H9 (cell line): ENCODE data around the gene DHX38. TPM values are rescaled to one million over a fixed set of nuclear protein-coding genes. Genes with fewer than 3 reads are reported as not detected.

Source experiments
- DNase-seq: peaks from one replicate; pipeline ENCODE4 v3.0.0-alpha.2; 2017
- H2AFZ ChIP-seq: one replicate; pipeline ENCODE4 v1.6.1; 2013; ENCODE audit warnings: mild to moderate bottlenecking, low read length, control low read depth, moderate library complexity
- H2AK5ac ChIP-seq: 2 replicates; pipeline ENCODE4 v1.6.1; 2013; ENCODE audit warnings: low read length, control low read depth, mixed read lengths; ENCODE audit not compliant: insufficient read length
- H2BK120ac ChIP-seq: one replicate; pipeline ENCODE4 v1.6.1; 2013; ENCODE audit warnings: low read depth, mild to moderate bottlenecking, low read length, control low read depth, inconsistent platforms; ENCODE audit not compliant: poor library complexity, severe bottlenecking
- H2BK12ac ChIP-seq: 2 replicates; pipeline ENCODE4 v1.6.1; 2013; ENCODE audit warnings: low read length, control low read depth, mixed read lengths, low read depth; ENCODE audit not compliant: insufficient read length
- H2BK15ac ChIP-seq: 2 replicates; pipeline ENCODE4 v1.6.1; 2013; ENCODE audit warnings: low read depth, low read length, control low read depth
- H2BK20ac ChIP-seq: one replicate; pipeline ENCODE4 v1.6.1; 2013; ENCODE audit warnings: low read depth, mild to moderate bottlenecking, low read length, control low read depth, inconsistent platforms; ENCODE audit not compliant: poor library complexity, severe bottlenecking
- H2BK5ac ChIP-seq: 2 replicates; pipeline ENCODE4 v1.6.1; 2013; ENCODE audit warnings: low read length, control low read depth, mixed read lengths; ENCODE audit not compliant: insufficient read length
- H3K14ac ChIP-seq: 2 replicates; pipeline ENCODE4 v1.6.1; 2013; ENCODE audit warnings: low read length, control low read depth; ENCODE audit not compliant: insufficient read depth
- H3K18ac ChIP-seq: 2 replicates; pipeline ENCODE4 v1.6.1; 2013; ENCODE audit warnings: low read depth, mild to moderate bottlenecking, mixed read lengths, low read length, control low read depth; ENCODE audit not compliant: insufficient read length
- H3K23ac ChIP-seq: 2 replicates; pipeline ENCODE4 v1.6.1; 2013; ENCODE audit warnings: low read length, control low read depth, mixed read lengths, low read depth; ENCODE audit not compliant: insufficient read length
- H3K23me2 ChIP-seq: 2 replicates; pipeline ENCODE4 v1.6.1; 2013; ENCODE audit warnings: low read depth, mild to moderate bottlenecking, mixed read lengths, low read length, control low read depth; ENCODE audit not compliant: insufficient read length, poor library complexity, severe bottlenecking
- H3K27ac ChIP-seq: 2 replicates; pipeline ENCODE4 v1.5.1; 2013; ENCODE audit warnings: low read length, control low read depth, mixed read lengths, low read depth; ENCODE audit not compliant: insufficient read length
- H3K27me3 ChIP-seq: 2 replicates; pipeline ENCODE4 v1.6.1; 2013; ENCODE audit warnings: low read length, control low read depth, inconsistent platforms; ENCODE audit not compliant: insufficient read depth
- H3K4ac ChIP-seq: 2 replicates; pipeline ENCODE4 v1.6.1; 2013; ENCODE audit warnings: low read depth, mild to moderate bottlenecking, control low read depth, inconsistent platforms, low read length, moderate library complexity
- H3K4me1 ChIP-seq: 2 replicates; pipeline ENCODE4 v1.6.1; 2013; ENCODE audit warnings: low read length, control low read depth, inconsistent platforms; ENCODE audit not compliant: insufficient read depth
- H3K4me2 ChIP-seq: 2 replicates; pipeline ENCODE4 v1.6.1; 2013; ENCODE audit warnings: low read length, control low read depth, mixed read lengths; ENCODE audit not compliant: insufficient read length, insufficient read depth
- H3K56ac ChIP-seq: 2 replicates; pipeline ENCODE4 v1.6.1; 2013; ENCODE audit warnings: low read depth, mild to moderate bottlenecking, mixed read lengths, low read length, control low read depth; ENCODE audit not compliant: insufficient read length
- H3K79me1 ChIP-seq: 2 replicates; pipeline ENCODE4 v1.6.1; 2013; ENCODE audit warnings: low read depth, mild to moderate bottlenecking, moderate library complexity, low read length, control low read depth, inconsistent platforms; ENCODE audit not compliant: insufficient read depth, poor library complexity, severe bottlenecking
- H3K79me2 ChIP-seq: 2 replicates; pipeline ENCODE4 v1.6.1; 2013; ENCODE audit warnings: low read length, control low read depth, inconsistent platforms; ENCODE audit not compliant: insufficient read depth
- H3K9ac ChIP-seq: 2 replicates; pipeline ENCODE4 v1.6.1; 2013; ENCODE audit warnings: low read length, control low read depth, mixed read lengths; ENCODE audit not compliant: insufficient read length; ENCODE audit errors: extremely low read depth
- H3K9me3 ChIP-seq: one replicate; pipeline ENCODE4 v1.6.1; 2013; ENCODE audit warnings: low read depth, low read length, inconsistent platforms; ENCODE audit not compliant: control insufficient read depth
- H3T11ph ChIP-seq: one replicate; pipeline ENCODE4 v1.6.1; 2013; ENCODE audit warnings: mild to moderate bottlenecking, low read length, control low read depth, inconsistent platforms
- H4K20me1 ChIP-seq: one replicate; pipeline ENCODE4 v1.6.1; 2013; ENCODE audit not compliant: control insufficient read depth, insufficient read length, insufficient read depth
- H4K5ac ChIP-seq: 2 replicates; pipeline ENCODE4 v1.6.1; 2013; ENCODE audit warnings: low read depth, mild to moderate bottlenecking, mixed read lengths, low read length, control low read depth; ENCODE audit not compliant: insufficient read length
- H4K8ac ChIP-seq: replicated peaks from 2 replicates; pipeline ENCODE4 v1.6.1; 2013; ENCODE audit warnings: low read length, control low read depth, mixed read lengths, low read depth; ENCODE audit not compliant: insufficient read length
- H4K91ac ChIP-seq: 2 replicates; pipeline ENCODE4 v1.6.1; 2013; ENCODE audit warnings: low read depth, mild to moderate bottlenecking, moderate library complexity, mixed read lengths, low read length, control low read depth; ENCODE audit not compliant: insufficient read length
- H3K27ac Mint-ChIP-seq, 3 experiments: 2 replicates in 2 of 3; 3 replicates in 1 of 3; pipeline ENCODE4 v1.8.0; 2020 to 2021; ENCODE audit warnings: mixed read lengths in 3 of 3, mild to moderate bottlenecking in 1 of 3, moderate library complexity in 1 of 3
- H3K27me3 Mint-ChIP-seq: 2 replicates; pipeline ENCODE4 v1.8.0; 2021; ENCODE audit warnings: low read depth, mild to moderate bottlenecking, moderate library complexity, mixed read lengths
- H3K36me3 Mint-ChIP-seq, 3 experiments: 2 replicates in 2 of 3; 3 replicates in 1 of 3; pipeline ENCODE4 v1.8.0; 2020 to 2021; ENCODE audit warnings: low read depth in 3 of 3, mixed read lengths in 3 of 3; ENCODE audit not compliant: insufficient read depth in 1 of 3
- H3K4me1 Mint-ChIP-seq, 2 experiments: 2 replicates each; pipeline ENCODE4 v1.8.0; 2020; ENCODE audit warnings: mixed read lengths in 2 of 2
- H3K4me3 Mint-ChIP-seq, 2 experiments: 2 replicates in 1 of 2; 3 replicates in 1 of 2; pipeline ENCODE4 v1.8.0; 2020 to 2021; ENCODE audit warnings: mild to moderate bottlenecking in 2 of 2, mixed read lengths in 2 of 2, moderate library complexity in 1 of 2
- H3K9me3 Mint-ChIP-seq, 2 experiments: 2 replicates in 1 of 2; 3 replicates in 1 of 2; pipeline ENCODE4 v1.8.0; 2020; ENCODE audit warnings: mild to moderate bottlenecking in 2 of 2, mixed read lengths in 2 of 2, moderate library complexity in 1 of 2
- CTCF ChIP-seq: fragments of 200-600 bp; sonication (generic); conservative IDR thresholded peaks from 3 replicates; pipeline ENCODE4 v1.8.0; 2021; ENCODE audit warnings: antibody characterized with exemption, mild to moderate bottlenecking
- WGBS: extraction: QIAGEN DNeasy Blood & Tissue Kit; methylation state at CpG from one replicate; pipeline ENCODE4 v1.1.7; 2013; ENCODE audit warnings: missing lambda C conversion rate, low lambda C conversion rate, mixed read lengths; ENCODE audit not compliant: insufficient read length; ENCODE audit errors: extremely low coverage; 5-methylcytosine and 5-hydroxymethylcytosine counted together
- total RNA-seq: library from RNA; stranded (reverse); gene quantifications from 2 replicates; pipeline ENCODE4 v1.2.1, GENCODE V29; 2021

DHX38 gene
- total RNA-seq, 1 experiment from 2014 or later, result 60.5 TPM

GRCh38 chr16:72072514-72073342 lies 20.9 kb upstream of the DHX38 start:
- Histone ChIP-seq H2AFZ (no peak overlapping the region), H3K4me2 (no peak overlapping the region), H3K23ac (no peak overlapping the region), H3K14ac (no peak overlapping the region), H3K27me3 (no peaks in the 10 kb centered on the region), H3T11ph (no peak overlapping the region), H4K91ac (no peak overlapping the region), H3K56ac (no peak overlapping the region), H3K9ac (no peak overlapping the region), H3K4ac (no peak overlapping the region), H2AK5ac (no peak overlapping the region), H2BK15ac (no peak overlapping the region), H4K8ac (no peak overlapping the region), H3K79me1 (no peaks in the 10 kb centered on the region), H2BK120ac (no peak overlapping the region), H3K9me3 (no peaks in the 10 kb centered on the region), H2BK5ac (no peak overlapping the region), H3K4me1 (no peaks in the 10 kb centered on the region), H3K79me2 (no peaks in the 10 kb centered on the region), H2BK12ac (no peak overlapping the region), H3K18ac (no peak overlapping the region), H2BK20ac (no peak overlapping the region), H4K5ac (no peak overlapping the region), H4K20me1 (no peaks in the 10 kb centered on the region), H3K23me2 (no peaks in the 10 kb centered on the region), H3K27ac (no peak overlapping the region)
- Mint-ChIP-seq H3K27ac (peak overlapping the region in 2 of 3 experiments; percentile 15 to 43; a peak in 3 of 7 replicates), H3K9me3 (no peaks in the 10 kb centered on the region), H3K27me3 (peaks cover 2% of the 10 kb centered on the region; the same call in 1 of the 2 replicates), H3K4me1 (peaks cover 5 to 8% of the 10 kb centered on the region in 2 experiments; a peak in 2 of 4 replicates), H3K4me3 (no peak overlapping the region), H3K36me3 (no peaks in the 10 kb centered on the region; a peak in 1 of 7 replicates)
- no peak for TF ChIP-seq CTCF
- no CpG with 5 or more reads among the region's 12 CpGs for WGBS
- peak; percentile 56 for DNase-seq
